ENCODE results near the gene LRRC18. TPM values are rescaled to one million over a fixed set of nuclear protein-coding genes. Genes with fewer than 3 reads are reported as not detected.

Gene LRRC18
- polyA plus RNA-seq, 1 of the 3 experiments (the other 2 are of a cell fraction) = not detected

- no peak for TF ChIP-seq NRF1 (IDR thresholded peaks at IDR 0.05; ENCODE audit: low read depth, low read length)
- TF ChIP-seq JUND (IDR thresholded peaks at IDR 0.05) = no peak
- TF ChIP-seq SIN3A (IDR thresholded peaks at IDR 0.05; ENCODE audit: borderline replicate concordance, low read depth, low read length) = no peak
- TF ChIP-seq MAX (IDR thresholded peaks at IDR 0.05; ENCODE audit: low read depth) = no peak
Measured at GRCh38 chr10:48970046-48970445, 30.4 kb upstream of the LRRC18 start (continued).

GRCh38 chr10:48968036-48968435, 28.4 kb upstream of the LRRC18 start:
- no peaks in the 10 kb centered on the region for H3K27me3 ChIP-seq (ENCODE audit: insufficient read depth)
- no peaks in the 10 kb centered on the region for H3K9me2 ChIP-seq
- no peaks in the 10 kb centered on the region for H4K20me1 ChIP-seq (ENCODE audit: insufficient read depth)
- H3K79me2 ChIP-seq (ENCODE audit: insufficient read depth) = no peaks in the 10 kb centered on the region
- H3K4me2 ChIP-seq = no peak overlapping the region
- WGBS (ENCODE audit: low lambda C conversion rate) = 22% methylated on average over 3 of the region's 3 CpGs
- H3F3A ChIP-seq (replicated peaks; ENCODE audit: insufficient read depth) = no peaks in the 10 kb centered on the region
- H2AFZ ChIP-seq (ENCODE audit: low read depth) = no peak overlapping the region
- no peaks in the 10 kb centered on the region for H3K9me3 ChIP-seq
- POLR2A ChIA-PET = no interaction called here
- no peaks in the 10 kb centered on the region for H3K36me3 ChIP-seq (replicated peaks in 1 of 2; ENCODE audit: control insufficient read depth in 1 of 2, insufficient read depth in 2 of 2, low read length in 1 of 2)
- H3K4me1 ChIP-seq (ENCODE audit: control insufficient read depth in 1 of 2, insufficient read depth in 2 of 2, low read depth in 1 of 2, low read length in 1 of 2) = peaks cover 0 to 6% of the 10 kb centered on the region in 2 experiments; a peak in 1 of 4 replicates
- no peak overlapping the region for H3K27ac ChIP-seq (ENCODE audit: low read depth in 2 of 2, low read length in 1 of 2)
- H3K4me3 ChIP-seq (ENCODE audit: low read depth in 2 of 2, low read length in 1 of 2) = no peak overlapping the region
- DNase-seq = no peak
- H3K9ac ChIP-seq = no peak overlapping the region
- TF ChIP-seq SMC3 (IDR thresholded peaks at IDR 0.05; ENCODE audit: low read depth, low read length) (no peak), NFIC (IDR thresholded peaks at IDR 0.05; ENCODE audit: borderline replicate concordance) (no peak)
- CTCF ChIA-PET = interaction anchor here (1.4 to 2.3 kb wide), 4 partner anchors 82 to 552 kb away, joined by 3 to 6 read pairs (median 4); no protein-coding TSS in a partner anchor

- Histone ChIP-seq H3F3A (replicated peaks; ENCODE audit: insufficient read depth) (no peaks in the 10 kb centered on the region), H3K9me2 (no peaks in the 10 kb centered on the region), H3K4me1 (ENCODE audit: control insufficient read depth in 1 of 2, insufficient read depth in 2 of 2, low read depth in 1 of 2, low read length in 1 of 2) (peaks cover 0 to 6% of the 10 kb centered on the region in 2 experiments; a peak in 1 of 4 replicates), H3K27ac (ENCODE audit: low read depth in 2 of 2, low read length in 1 of 2) (no peak overlapping the region), H4K20me1 (ENCODE audit: insufficient read depth) (no peaks in the 10 kb centered on the region), H3K36me3 (replicated peaks in 1 of 2; ENCODE audit: control insufficient read depth in 1 of 2, insufficient read depth in 2 of 2, low read length in 1 of 2) (no peaks in the 10 kb centered on the region), H3K9me3 (no peaks in the 10 kb centered on the region), H3K9ac (no peak overlapping the region), H3K27me3 (ENCODE audit: insufficient read depth) (no peaks in the 10 kb centered on the region), H3K4me3 (ENCODE audit: low read depth in 2 of 2, low read length in 1 of 2) (no peak overlapping the region), H3K4me2 (no peak overlapping the region), H2AFZ (ENCODE audit: low read depth) (no peak overlapping the region), H3K79me2 (ENCODE audit: insufficient read depth) (no peaks in the 10 kb centered on the region)
- TF ChIP-seq SMC3 (IDR thresholded peaks at IDR 0.05; ENCODE audit: low read depth, low read length) (no peak), RFX5 (IDR thresholded peaks at IDR 0.05; ENCODE audit: low read length) (no peak), JUND (IDR thresholded peaks at IDR 0.05) (no peak), NFIC (IDR thresholded peaks at IDR 0.05; ENCODE audit: borderline replicate concordance) (no peak), CTCF (IDR thresholded peaks at IDR 0.05) (no peak), ZBTB33 (IDR thresholded peaks at IDR 0.05; ENCODE audit: borderline replicate concordance, low read depth) (no peak), RAD21 (IDR thresholded peaks at IDR 0.05; ENCODE audit: low read length) (no peak), PBX3 (IDR thresholded peaks at IDR 0.05) (no peak), SIN3A (IDR thresholded peaks at IDR 0.05; ENCODE audit: borderline replicate concordance, low read depth, low read length) (no peak), RCOR1 (IDR thresholded peaks at IDR 0.05; ENCODE audit: low read length) (no peak), USF1 (IDR thresholded peaks at IDR 0.05; ENCODE audit: borderline replicate concordance, low read depth) (no peak), EZH2phosphoT487 (IDR thresholded peaks at IDR 0.05; ENCODE audit: borderline replicate concordance, low read depth) (no peak), IRF3 (IDR thresholded peaks at IDR 0.05; ENCODE audit: low read depth, low read length) (no peak), GATA2 (CRISPR knock-in tag; IDR thresholded peaks at IDR 0.05) (no peak), POLR2AphosphoS5 (IDR thresholded peaks at IDR 0.05; ENCODE audit: low read depth, low read length) (no peak), EP300 (IDR thresholded peaks at IDR 0.05; ENCODE audit: borderline replicate concordance in 1 of 2, low read depth in 1 of 2, low read length in 1 of 2) (no peak), NRF1 (IDR thresholded peaks at IDR 0.05; ENCODE audit: low read depth, low read length) (no peak)
- POLR2A ChIA-PET = no interaction called here
- WGBS (ENCODE audit: low lambda C conversion rate) = 53% methylated on average over 4 of the region's 4 CpGs
- no peak for DNase-seq
- CTCF ChIA-PET = interaction anchor here (0.7 to 1.6 kb wide), 3 partner anchors 10 to 429 kb away, joined by 3 to 5 read pairs (median 4); no protein-coding TSS in a partner anchor
Measured at GRCh38 chr10:48965460-48965859, 25.8 kb upstream of the LRRC18 start.

All from SK-N-SH (cell line).